ENCODE data around the gene NLRP6.

- no peak for TF ChIP-seq TOX (CRISPR knock-in tag; IDR thresholded peaks at IDR 0.05; ENCODE audit: borderline replicate concordance)
- no peak for TF ChIP-seq ZC3H10 (CRISPR knock-in tag; IDR thresholded peaks at IDR 0.05)
- TF ChIP-seq RARB (CRISPR knock-in tag; IDR thresholded peaks at IDR 0.05), result no peak
- TF ChIP-seq SNAI2 (CRISPR knock-in tag; IDR thresholded peaks at IDR 0.05), result no peak
- no peak for TF ChIP-seq ZNF70 (CRISPR knock-in tag; IDR thresholded peaks at IDR 0.05)
- no peak for TF ChIP-seq ZNF8 (CRISPR knock-in tag; IDR thresholded peaks at IDR 0.05)
Measured at GRCh38 chr11:256952-257737, 21.1 kb upstream of the NLRP6 start.

Data from SK-N-SH treated with all-trans-retinoic acid at 6 μM for 48 hours (cell line).